SK-N-MC (cell line): ENCODE data around the gene ERVFRD-1.

Experiments
- EZH2 ChIP-seq: fragments of 200-600 bp; sonication (generic); IDR thresholded peaks from one replicate; pipeline ENCODE4 v1.6.1; 2017; ENCODE audit warnings: antibody characterized with exemption
- FOXP2 ChIP-seq: optimal IDR thresholded peaks from 2 replicates; pipeline ENCODE3; 2011; ENCODE audit warnings: mild to moderate bottlenecking, moderate library complexity; ENCODE audit not compliant: insufficient read depth; ENCODE audit errors: extremely low read length, control extremely low read depth
- POLR2AphosphoS5 ChIP-seq: IDR thresholded peaks from 2 replicates; pipeline ENCODE4 v1.6.1; 2012; ENCODE audit warnings: mild to moderate bottlenecking, low read depth, low read length, borderline replicate concordance

- TF ChIP-seq EZH2 (no peak), POLR2AphosphoS5 (no peak), FOXP2 (no peak)
Observed at GRCh38 chr6:11056871-11057270, 54.7 kb downstream of the ERVFRD-1 start.
